Fibroblast of lung (primary cell): ENCODE data around the gene TMEM140. TPM values are rescaled to one million over a fixed set of nuclear protein-coding genes. Genes with fewer than 3 reads are reported as not detected.

ENCODE experiments used
- DNase-seq, 2 donors: peaks; one replicate each; pipeline versions ENCODE4 v3.0.0 to v3.0.0-alpha.2; 2010; ENCODE audit warnings: low read depth in 2 of 2
- H2AFZ ChIP-seq: 2 replicates; pipeline ENCODE4 v1.5.1; 2012; ENCODE audit warnings: low read length, control low read depth, inconsistent platforms
- H3K27ac ChIP-seq: 2 replicates; pipeline ENCODE4 v1.5.1; 2011; ENCODE audit warnings: low read length, control low read depth; ENCODE audit not compliant: insufficient read depth
- H3K27me3 ChIP-seq: 2 replicates; pipeline ENCODE4 v1.5.1; 2011; ENCODE audit warnings: mild to moderate bottlenecking, low read length; ENCODE audit not compliant: control insufficient read depth, insufficient read depth
- H3K36me3 ChIP-seq: 2 replicates; pipeline ENCODE4 v1.5.1; 2011; ENCODE audit warnings: low read length; ENCODE audit not compliant: control insufficient read depth, insufficient read depth
- H3K4me1 ChIP-seq: 2 replicates; pipeline ENCODE4 v1.5.1; 2011; ENCODE audit warnings: low read length; ENCODE audit not compliant: control insufficient read depth, insufficient read depth; ENCODE audit errors: extremely low read depth
- H3K4me2 ChIP-seq: 2 replicates; pipeline ENCODE4 v1.5.1; 2011; ENCODE audit warnings: low read length, control low read depth; ENCODE audit not compliant: insufficient read depth; ENCODE audit errors: extremely low read depth
- H3K4me3 ChIP-seq, 4 experiments: fragments of 200-600 bp in 1 of 4; sonication (generic) in 1 of 4; replicated peaks in 1 of 4; 2 replicates each; pipeline ENCODE4 v1.5.1; 2011 to 2016; ENCODE audit warnings: low read length in 4 of 4, low read depth in 3 of 4, mild to moderate bottlenecking in 3 of 4, control low read depth in 2 of 4, inconsistent platforms in 1 of 4, mixed read lengths in 1 of 4; ENCODE audit not compliant: insufficient read depth in 1 of 4; ENCODE audit errors: control extremely low read depth in 1 of 4
- H3K79me2 ChIP-seq: 2 replicates; pipeline ENCODE4 v1.5.1; 2012; ENCODE audit warnings: mild to moderate bottlenecking, low read length, inconsistent platforms; ENCODE audit not compliant: control insufficient read depth, insufficient read depth
- H3K9ac ChIP-seq: 2 replicates; pipeline ENCODE4 v1.5.1; 2011; ENCODE audit warnings: mild to moderate bottlenecking, low read length, control low read depth; ENCODE audit not compliant: insufficient read depth
- H3K9me3 ChIP-seq: 2 replicates; pipeline ENCODE4 v1.5.1; 2012; ENCODE audit warnings: low read depth, low read length; ENCODE audit not compliant: control insufficient read depth, insufficient read depth
- H4K20me1 ChIP-seq: 2 replicates; pipeline ENCODE4 v1.5.1; 2011; ENCODE audit warnings: low read length; ENCODE audit not compliant: control insufficient read depth, insufficient read depth; ENCODE audit errors: extremely low read depth
- EZH2 ChIP-seq: IDR thresholded peaks from 2 replicates; pipeline ENCODE4 v1.5.1; 2012; ENCODE audit warnings: low read length, control low read depth, mild to moderate bottlenecking; ENCODE audit errors: missing control alignments
- polyA plus RNA-seq, 2 donors: library from polyadenylated mRNA; depleted of rRNA in 1 of 2; stranded (reverse) in 1 of 2; unstranded in 1 of 2; fragments of >200 nt; gene quantifications; 2 replicates each; pipeline ENCODE4 v1.2.1, GENCODE V29; 2011 to 2012; ENCODE audit warnings: missing spikeins in 1 of 2
- total RNA-seq: library from RNA; depleted of rRNA; stranded (reverse); fragments of >200 nt; gene quantifications from 2 replicates; pipeline ENCODE4 v1.2.1, GENCODE V29; 2014
- TF ChIP-seq, protein P1 (sequence below), 2 donors: IDR thresholded peaks in 1 of 2; conservative IDR thresholded peaks in 1 of 2; 1 replicate in 1 of 2; 2 replicates in 1 of 2; pipeline ENCODE4 v1.5.1; 2011 to 2012; ENCODE audit warnings: low read length in 2 of 2, control low read depth in 1 of 2, inconsistent platforms in 1 of 2, low read depth in 1 of 2, mild to moderate bottlenecking in 1 of 2

TMEM140 gene
- total and polyA plus RNA-seq, 2 donors (not counting 1 experiment from before 2014, with no cell fraction given), result 8.7 to 29.7 TPM

DNA sequence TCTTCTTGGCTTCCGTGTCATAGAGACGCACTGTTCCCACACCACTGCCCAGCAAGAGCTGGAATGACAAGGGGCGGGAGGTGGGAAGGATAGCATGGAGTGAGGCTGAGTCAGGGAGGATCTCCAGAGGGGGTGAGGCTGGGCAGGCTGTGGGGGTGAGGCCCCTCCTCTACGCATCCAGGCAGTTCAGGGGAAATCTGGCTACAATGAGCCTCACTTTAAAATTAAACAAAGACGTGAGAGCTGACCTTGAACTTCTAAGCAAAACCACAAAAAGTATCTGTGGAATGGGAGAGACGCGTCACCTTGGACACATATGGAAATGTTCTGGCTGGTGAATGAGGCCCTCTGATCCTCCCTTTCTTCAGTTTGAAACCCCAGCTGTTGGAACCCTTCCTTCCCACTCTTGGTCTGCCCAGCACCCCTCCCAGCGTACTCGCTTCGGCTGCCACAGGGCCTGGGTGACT, 45.8 kb downstream of the TMEM140 start:
- no peak overlapping the region for H3K4me3 ChIP-seq
- no peak for TF ChIP-seq EZH2
- TF ChIP-seq, protein P1, sequence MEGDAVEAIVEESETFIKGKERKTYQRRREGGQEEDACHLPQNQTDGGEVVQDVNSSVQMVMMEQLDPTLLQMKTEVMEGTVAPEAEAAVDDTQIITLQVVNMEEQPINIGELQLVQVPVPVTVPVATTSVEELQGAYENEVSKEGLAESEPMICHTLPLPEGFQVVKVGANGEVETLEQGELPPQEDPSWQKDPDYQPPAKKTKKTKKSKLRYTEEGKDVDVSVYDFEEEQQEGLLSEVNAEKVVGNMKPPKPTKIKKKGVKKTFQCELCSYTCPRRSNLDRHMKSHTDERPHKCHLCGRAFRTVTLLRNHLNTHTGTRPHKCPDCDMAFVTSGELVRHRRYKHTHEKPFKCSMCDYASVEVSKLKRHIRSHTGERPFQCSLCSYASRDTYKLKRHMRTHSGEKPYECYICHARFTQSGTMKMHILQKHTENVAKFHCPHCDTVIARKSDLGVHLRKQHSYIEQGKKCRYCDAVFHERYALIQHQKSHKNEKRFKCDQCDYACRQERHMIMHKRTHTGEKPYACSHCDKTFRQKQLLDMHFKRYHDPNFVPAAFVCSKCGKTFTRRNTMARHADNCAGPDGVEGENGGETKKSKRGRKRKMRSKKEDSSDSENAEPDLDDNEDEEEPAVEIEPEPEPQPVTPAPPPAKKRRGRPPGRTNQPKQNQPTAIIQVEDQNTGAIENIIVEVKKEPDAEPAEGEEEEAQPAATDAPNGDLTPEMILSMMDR (conservative IDR thresholded peaks at IDR 0.05 in 1 of 2, IDR thresholded peaks at IDR 0.05 in 1 of 2; ENCODE audit: low read depth in 1 of 2, low read length in 2 of 2), result no peak
- H3K9ac ChIP-seq, result no peak overlapping the region
- peak overlapping the region; percentile 73 for H3K27ac ChIP-seq
- H3K79me2 ChIP-seq, result no peaks in the 10 kb centered on the region
- peaks cover 7% of the 10 kb centered on the region for H3K4me1 ChIP-seq
- no peaks in the 10 kb centered on the region for H3K27me3 ChIP-seq
- peaks cover 1% of the 10 kb centered on the region for H3K36me3 ChIP-seq
- no peak overlapping the region for H2AFZ ChIP-seq
- H4K20me1 ChIP-seq, result no peaks in the 10 kb centered on the region
- no peaks in the 10 kb centered on the region for H3K9me3 ChIP-seq
- DNase-seq, result peak; percentile 97 to 98
- no peak overlapping the region for H3K4me2 ChIP-seq

DNA sequence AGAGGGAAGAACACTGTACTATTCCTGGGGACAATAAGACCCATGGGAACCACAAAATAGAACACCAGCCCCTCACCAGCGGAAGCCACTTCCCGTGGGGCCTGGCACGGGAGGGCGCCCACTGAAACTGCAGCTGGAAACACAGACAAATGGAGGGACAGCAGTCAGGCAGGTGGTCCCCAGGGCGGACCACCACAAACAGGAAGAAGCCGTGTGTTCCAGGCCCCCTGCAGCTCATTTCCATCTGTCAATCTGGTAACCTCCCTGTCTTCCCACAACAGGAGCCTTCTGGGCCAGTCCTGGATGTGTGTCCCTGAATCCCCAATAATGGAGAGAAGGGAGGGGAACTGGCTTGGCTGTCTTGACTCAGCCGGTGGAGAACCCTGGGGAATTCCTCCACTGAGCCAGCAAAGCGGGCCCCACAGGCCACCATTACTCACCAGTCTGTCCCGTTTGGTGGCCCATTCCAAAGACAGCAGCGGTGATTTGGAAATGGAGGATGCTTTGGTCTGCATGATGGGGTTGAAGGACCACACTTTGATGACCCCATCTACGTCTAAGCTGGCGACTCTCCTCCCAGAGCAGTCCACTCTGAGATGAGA, 46.7 kb downstream of the TMEM140 start:
- Histone ChIP-seq H3K4me3 (no peak overlapping the region), H3K4me2 (no peak overlapping the region), H3K9me3 (no peaks in the 10 kb centered on the region), H3K27ac (peak overlapping the region; percentile 58), H2AFZ (no peak overlapping the region), H3K9ac (no peak overlapping the region), H4K20me1 (no peaks in the 10 kb centered on the region), H3K79me2 (no peaks in the 10 kb centered on the region), H3K36me3 (peaks cover 4% of the 10 kb centered on the region), H3K27me3 (no peaks in the 10 kb centered on the region), H3K4me1 (peaks cover 7% of the 10 kb centered on the region)
- peak in 1 of 2 donors; percentile 27 for DNase-seq
- TF ChIP-seq EZH2, result no peak
- TF ChIP-seq, protein P1 (conservative IDR thresholded peaks at IDR 0.05 in 1 of 2, IDR thresholded peaks at IDR 0.05 in 1 of 2; ENCODE audit: low read depth in 1 of 2, low read length in 2 of 2), result no peak

DNA sequence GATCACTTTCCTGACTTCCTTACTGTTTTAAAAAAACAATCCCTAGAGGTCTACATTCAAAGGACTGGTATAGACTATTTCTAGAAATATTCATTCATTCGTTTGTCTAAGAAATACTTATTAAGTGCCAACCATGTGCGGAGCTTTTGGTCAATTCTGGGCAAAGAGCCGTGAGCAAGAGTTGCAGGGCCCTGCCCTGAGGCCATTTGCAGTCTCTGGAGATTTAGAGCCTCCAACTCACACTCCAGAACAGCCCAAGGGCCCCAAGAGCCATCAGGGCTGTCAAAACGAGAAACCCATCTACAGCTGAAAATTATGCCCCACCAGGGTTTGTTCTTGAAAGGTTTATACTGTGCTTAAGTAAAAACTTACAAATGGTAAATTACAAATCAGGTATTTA, 47.3 kb downstream of the TMEM140 start:
- Histone ChIP-seq H3K36me3 (peaks cover 4% of the 10 kb centered on the region), H3K9ac (no peak overlapping the region), H3K79me2 (no peaks in the 10 kb centered on the region), H2AFZ (no peak overlapping the region), H3K27ac (no peak overlapping the region), H3K27me3 (no peaks in the 10 kb centered on the region), H4K20me1 (no peaks in the 10 kb centered on the region), H3K4me2 (no peak overlapping the region), H3K4me3 (no peak overlapping the region), H3K9me3 (no peaks in the 10 kb centered on the region), H3K4me1 (peaks cover 7% of the 10 kb centered on the region)
- DNase-seq, result no peak
- TF ChIP-seq, protein P1 (conservative IDR thresholded peaks at IDR 0.05 in 1 of 2, IDR thresholded peaks at IDR 0.05 in 1 of 2; ENCODE audit: low read depth in 1 of 2, low read length in 2 of 2), result no peak
- no peak for TF ChIP-seq EZH2
